GM18909 (cell line): ENCODE measurements around the gene PDZRN4.
"Not testable (repeated sequence)": the region's sequence is repeated elsewhere in the genome, so short reads cannot be mapped to it uniquely, and the experiment has no call there.

Experiments used
- ATAC-seq: cut with Tn5 transposase; IDR thresholded peaks from one replicate; pipeline ENCODE4 v1.9.1; 2021; ENCODE audit warnings: mild to moderate bottlenecking; ENCODE audit not compliant: unreplicated experiment, poor library complexity

Gene PDZRN4

GRCh38 chr12:41277100-41277945 lies 89.2 kb downstream of the PDZRN4 start:
- peak; percentile 69 for ATAC-seq

- ATAC-seq = no peak
Measured at GRCh38 chr12:41277946-41278267, 89.8 kb downstream of the PDZRN4 start.

- ATAC-seq = not testable (repeated sequence)
Measured at GRCh38 chr12:41280341-41281095, 92.4 kb downstream of the PDZRN4 start.

GRCh38 chr12:41285470-41285869 lies 97.3 kb downstream of the PDZRN4 start:
- ATAC-seq = not testable (repeated sequence)

DNA sequence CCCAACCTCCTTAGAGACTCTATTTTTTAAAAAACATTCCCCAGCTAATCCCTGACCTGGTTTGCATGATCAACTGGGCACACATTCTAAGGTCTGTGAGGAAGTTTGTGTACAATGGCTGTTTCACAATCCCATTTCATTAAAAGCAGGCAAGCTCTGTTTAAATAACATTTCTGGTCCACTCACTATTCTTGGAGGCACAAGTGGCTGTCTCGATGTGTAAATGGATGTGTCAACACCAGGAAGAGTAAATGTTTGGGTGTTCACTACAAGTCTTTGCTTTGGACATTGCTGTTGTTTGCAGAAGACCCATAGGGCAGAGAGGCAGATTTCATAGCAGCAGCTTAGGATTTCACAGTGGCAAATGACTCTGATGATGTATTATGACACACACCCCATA lies 98.3 kb downstream of the PDZRN4 start:
- no peak for ATAC-seq

DNA sequence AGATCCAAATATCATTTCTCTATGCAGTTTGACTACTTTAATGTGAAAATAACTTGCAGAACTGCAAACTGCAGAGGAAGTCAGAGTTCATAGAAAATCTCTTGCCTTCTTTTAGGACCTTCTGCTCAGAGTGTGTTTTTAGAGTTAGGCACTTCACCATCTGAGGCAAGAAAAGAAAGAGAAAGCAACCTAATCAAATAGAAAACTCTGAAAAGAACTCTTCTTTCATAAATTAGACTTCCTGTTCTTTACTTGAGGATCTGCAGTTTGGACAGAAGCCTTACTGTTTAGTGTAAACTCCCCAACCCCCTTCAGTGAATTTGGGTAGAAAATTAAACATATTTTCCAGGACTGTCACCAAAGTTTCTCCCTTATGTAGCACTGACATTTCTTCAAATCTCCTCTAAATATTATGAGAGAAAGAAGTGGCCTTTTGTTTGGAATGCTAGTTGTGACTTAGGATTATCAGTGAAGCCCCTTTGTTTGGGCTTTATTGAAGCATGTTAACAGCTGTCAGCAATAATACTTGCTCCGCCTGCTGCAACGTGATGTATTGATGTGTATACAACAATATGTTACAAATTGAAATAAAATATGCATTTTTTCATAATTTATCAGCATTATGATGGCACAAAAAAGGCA lies 99.5 kb downstream of the PDZRN4 start:
- no peak for ATAC-seq

- no peak for ATAC-seq
Measured at GRCh38 chr12:41288142-41288811, 100.2 kb downstream of the PDZRN4 start.

DNA sequence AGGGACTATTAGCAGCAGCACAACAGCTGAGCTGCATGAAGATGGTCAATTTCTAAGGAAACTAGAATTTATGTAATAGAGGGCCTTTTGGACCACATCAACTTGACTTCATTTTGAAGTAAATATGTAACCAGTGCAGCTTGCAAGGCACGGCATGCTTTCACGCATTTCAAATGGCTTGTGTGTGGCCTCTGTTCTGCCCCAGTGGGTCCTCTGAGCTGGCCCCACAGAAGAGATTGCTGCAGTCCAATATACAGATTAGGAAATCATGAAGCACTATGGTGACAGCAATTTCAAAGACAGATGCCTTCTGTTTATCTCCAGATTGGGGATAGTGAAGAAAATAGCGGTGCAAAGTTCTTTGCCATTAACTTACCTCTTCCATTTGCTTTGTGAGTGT lies 101.4 kb downstream of the PDZRN4 start:
- no peak for ATAC-seq

DNA sequence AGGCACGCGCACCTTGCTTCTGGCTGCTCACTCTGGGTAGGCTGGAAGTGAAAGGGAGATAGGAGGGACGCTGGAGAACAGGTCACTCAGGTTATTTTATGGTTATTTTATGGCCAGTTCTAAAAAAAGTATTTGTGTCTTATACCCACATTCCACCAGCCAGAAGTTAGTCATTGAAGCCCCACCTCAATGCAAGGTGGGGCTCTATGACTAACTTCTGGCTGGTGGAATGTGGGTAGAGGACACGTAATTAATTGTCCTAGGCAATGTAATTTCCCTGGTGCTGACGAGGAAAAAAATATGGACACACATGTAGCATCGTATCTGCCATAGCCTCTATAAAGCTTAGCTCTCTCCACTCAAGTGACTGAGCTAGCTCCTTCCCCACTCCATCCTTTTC lies 104.9 kb downstream of the PDZRN4 start:
- ATAC-seq = no peak

DNA sequence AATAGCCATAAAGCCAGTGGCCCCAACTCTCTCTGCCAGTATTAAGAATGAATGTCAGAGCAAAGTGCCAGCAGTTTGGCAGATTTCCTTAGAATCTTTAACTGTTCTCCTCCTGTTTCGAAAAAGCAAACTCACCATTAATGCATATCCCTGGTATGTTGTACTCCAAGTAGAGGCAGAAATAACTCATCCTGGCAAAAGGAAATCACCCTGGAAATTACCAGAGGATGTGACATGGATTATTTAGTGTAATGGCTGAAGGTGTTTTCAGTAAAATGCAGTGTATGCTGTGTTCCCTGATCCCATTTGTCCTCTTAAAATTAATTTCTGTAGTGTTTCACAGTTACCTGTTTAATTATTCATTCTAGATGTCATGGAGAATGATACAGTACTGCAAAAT lies 105.3 kb downstream of the PDZRN4 start:
- no peak for ATAC-seq

- ATAC-seq = no peak
Measured at GRCh38 chr12:41302979-41303403, 114.9 kb downstream of the PDZRN4 start.

DNA sequence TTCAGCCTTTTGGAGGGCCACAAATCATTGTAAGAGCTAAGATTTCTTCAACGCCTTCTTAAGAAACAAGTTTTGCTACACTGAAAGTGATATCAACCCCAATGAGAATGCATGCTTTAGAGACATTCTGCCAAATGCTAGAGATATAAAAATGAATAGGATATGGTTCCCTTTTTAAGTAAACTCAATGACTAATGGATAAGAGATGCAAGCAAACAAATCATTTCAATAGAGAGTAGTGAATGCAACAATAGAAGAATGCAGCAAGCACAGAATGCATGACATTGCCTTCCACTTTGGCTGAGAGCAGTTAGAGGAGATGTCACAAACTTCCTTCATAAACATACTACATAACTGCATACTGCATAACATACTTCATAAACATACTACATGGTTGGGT lies 116.4 kb downstream of the PDZRN4 start:
- ATAC-seq = no peak

- ATAC-seq = no peak
Measured at GRCh38 chr12:41310367-41310766, 122.2 kb downstream of the PDZRN4 start.

DNA sequence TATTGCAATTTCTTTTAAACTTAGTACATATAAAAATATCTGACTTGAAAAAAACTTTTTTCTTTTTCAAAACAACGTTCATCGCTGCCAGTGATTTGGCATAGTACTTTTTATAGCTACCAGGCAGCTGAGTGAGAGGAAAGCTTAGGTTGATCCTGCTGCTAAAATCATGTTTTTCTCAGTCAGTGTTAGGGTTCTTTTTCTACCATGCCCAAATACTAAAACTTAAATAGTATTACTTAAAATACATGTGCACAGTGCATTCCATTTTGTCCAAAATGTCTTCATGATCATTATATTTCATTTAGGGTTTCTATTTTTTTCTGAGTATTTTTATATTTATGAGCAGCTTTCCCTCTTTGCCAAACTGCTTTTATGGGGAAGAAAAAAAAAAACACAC lies 123.8 kb downstream of the PDZRN4 start:
- no peak for ATAC-seq

DNA sequence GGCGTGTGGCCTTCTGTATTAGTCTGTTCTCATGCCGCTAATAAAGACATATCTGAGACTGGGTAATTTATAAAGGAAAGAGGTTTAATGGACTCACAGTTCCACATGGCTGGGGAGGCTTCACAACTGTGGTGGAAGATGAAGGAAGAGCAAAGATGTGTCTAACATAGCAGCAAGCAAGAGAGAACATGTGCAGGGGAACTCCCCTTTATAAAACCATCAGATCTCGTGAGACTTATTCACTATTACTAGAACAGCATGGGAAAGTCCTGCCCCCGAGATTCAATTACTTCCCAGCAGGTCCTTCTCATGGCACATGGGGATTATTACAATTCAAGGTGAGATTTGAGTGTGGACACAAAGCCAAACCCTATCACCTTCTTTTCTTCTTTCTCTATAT lies 124.3 kb downstream of the PDZRN4 start:
- ATAC-seq = not testable (repeated sequence)

- no peak for ATAC-seq
Measured at GRCh38 chr12:41325336-41325735, 137.2 kb downstream of the PDZRN4 start.

GRCh38 chr12:41327096-41327895 lies 139.2 kb downstream of the PDZRN4 start:
- no peak for ATAC-seq

DNA sequence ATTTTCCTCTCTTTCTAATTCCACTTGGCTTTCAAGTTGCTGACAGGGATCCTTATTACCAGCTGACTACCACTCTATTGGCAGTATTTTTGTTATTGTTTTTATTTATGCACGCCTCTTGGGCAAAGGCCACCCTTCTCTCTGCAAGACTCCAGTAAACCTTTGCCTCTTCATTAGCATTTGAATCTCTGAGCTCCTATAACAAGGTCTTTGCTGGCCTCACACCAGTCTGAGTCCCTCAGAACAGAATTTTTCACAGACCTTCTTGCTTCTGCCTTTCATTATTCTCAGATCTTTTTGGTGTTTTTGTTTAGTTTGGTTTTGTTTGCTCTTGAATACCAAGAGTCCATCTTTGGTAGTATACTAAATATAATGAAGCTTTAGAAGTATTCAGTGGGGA lies 145.9 kb downstream of the PDZRN4 start:
- ATAC-seq = no peak

GRCh38 chr12:41334390-41334789 lies 146.3 kb downstream of the PDZRN4 start:
- ATAC-seq = no peak

GRCh38 chr12:41336041-41336549 lies 148.0 kb downstream of the PDZRN4 start:
- no peak for ATAC-seq
